Suprapubic skin (tissue), 3 donors: ENCODE results near the gene TMEM106C.

Experiments
- CTCF ChIP-seq, 2 donors: fragments of 200-600 bp in 1 of 2; fragments of 450-650 bp in 1 of 2; sonication (generic) in 1 of 2; IDR thresholded peaks; one replicate each; pipeline ENCODE4 v1.5.1; 2016 to 2019; ENCODE audit warnings: antibody characterized with exemption in 2 of 2, mild to moderate bottlenecking in 1 of 2, moderate library complexity in 1 of 2
- EP300 ChIP-seq: sonication (generic); formaldehyde crosslinking; IDR thresholded peaks from one replicate; pipeline ENCODE4 v1.6.1; 2017; ENCODE audit warnings: antibody characterized with exemption
- POLR2A ChIP-seq, 2 donors: fragments of 450-650 bp; IDR thresholded peaks; one replicate each; pipeline ENCODE4 v1.6.1; 2017; ENCODE audit warnings: antibody characterized with exemption in 2 of 2, mild to moderate bottlenecking in 2 of 2, moderate library complexity in 2 of 2

DNA sequence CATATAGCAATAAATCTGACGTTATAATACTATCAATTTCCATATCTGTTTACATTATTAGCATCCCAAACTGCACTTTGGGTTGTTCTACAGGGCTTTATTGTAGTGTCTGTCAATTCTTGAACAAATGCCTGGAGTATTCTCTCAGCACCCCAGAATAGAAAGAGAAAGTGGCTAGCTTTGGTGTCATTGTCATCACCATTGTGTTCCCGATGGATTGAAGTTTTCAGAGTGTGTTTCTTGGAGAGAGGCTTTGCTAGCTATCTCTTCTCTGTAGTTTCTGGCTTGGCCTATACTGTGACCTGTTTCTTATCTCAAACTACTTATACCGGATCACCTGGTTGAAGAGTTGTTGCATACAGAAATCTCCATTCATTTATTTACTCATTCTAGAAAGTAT is 6.4 kb downstream of the TMEM106C start:
- no peak for TF ChIP-seq CTCF (IDR thresholded peaks at IDR 0.05)
- no peak for TF ChIP-seq EP300
- TF ChIP-seq POLR2A (IDR thresholded peaks at IDR 0.05), result no peak
